ENCODE results near the gene FAM237A. TPM values are rescaled to one million over a fixed set of nuclear protein-coding genes. Genes with fewer than 3 reads are reported as not detected.

The FAM237A gene
- total RNA-seq, 1 experiment from 2014 or later = not detected

- Histone ChIP-seq H3K27ac (no peak overlapping the region), H3K9me3 (replicated peaks) (no peaks in the 10 kb centered on the region), H3K36me3 (no peaks in the 10 kb centered on the region), H3K27me3 (no peaks in the 10 kb centered on the region), H3K4me3 (no peak overlapping the region), H3K4me1 (no peaks in the 10 kb centered on the region)
- no peak for DNase-seq
Measured at GRCh38 chr2:206641226-206641625, 1.1 kb upstream of the FAM237A start.

GRCh38 chr2:206647985-206648384 is 5.7 kb downstream of the FAM237A start:
- H3K27me3 ChIP-seq = no peaks in the 10 kb centered on the region
- no peaks in the 10 kb centered on the region for H3K36me3 ChIP-seq
- H3K9me3 ChIP-seq (replicated peaks) = no peaks in the 10 kb centered on the region
- no peaks in the 10 kb centered on the region for H3K4me1 ChIP-seq
- DNase-seq = no peak
- no peak overlapping the region for H3K27ac ChIP-seq
- H3K4me3 ChIP-seq = no peak overlapping the region

GRCh38 chr2:206657087-206657486 is 14.8 kb downstream of the FAM237A start:
- no peak for DNase-seq
- no peaks in the 10 kb centered on the region for H3K9me3 ChIP-seq (replicated peaks)
- no peaks in the 10 kb centered on the region for H3K36me3 ChIP-seq
- H3K27me3 ChIP-seq = no peaks in the 10 kb centered on the region
- no peak overlapping the region for H3K4me3 ChIP-seq
- no peak overlapping the region for H3K27ac ChIP-seq
- no peaks in the 10 kb centered on the region for H3K4me1 ChIP-seq

- Histone ChIP-seq H3K4me3 (no peak overlapping the region), H3K4me1 (no peaks in the 10 kb centered on the region), H3K27me3 (no peaks in the 10 kb centered on the region), H3K9me3 (replicated peaks) (no peaks in the 10 kb centered on the region), H3K36me3 (no peaks in the 10 kb centered on the region), H3K27ac (no peak overlapping the region)
- DNase-seq = no peak
Measured at GRCh38 chr2:206665251-206665650, 23.0 kb downstream of the FAM237A start.

- no peak for DNase-seq
- Histone ChIP-seq H3K27ac (no peak overlapping the region), H3K27me3 (no peaks in the 10 kb centered on the region), H3K4me3 (no peak overlapping the region), H3K36me3 (no peaks in the 10 kb centered on the region), H3K4me1 (no peaks in the 10 kb centered on the region), H3K9me3 (replicated peaks) (no peaks in the 10 kb centered on the region)
Measured at GRCh38 chr2:206670531-206671319, 28.4 kb downstream of the FAM237A start.

GRCh38 chr2:206683546-206683945 is 41.3 kb downstream of the FAM237A start:
- no peaks in the 10 kb centered on the region for H3K27me3 ChIP-seq
- no peaks in the 10 kb centered on the region for H3K36me3 ChIP-seq
- no peak overlapping the region for H3K4me3 ChIP-seq
- no peak overlapping the region for H3K27ac ChIP-seq
- no peaks in the 10 kb centered on the region for H3K9me3 ChIP-seq (replicated peaks)
- no peak for DNase-seq
- no peaks in the 10 kb centered on the region for H3K4me1 ChIP-seq

- no peak for DNase-seq
- Histone ChIP-seq H3K27ac (no peak overlapping the region), H3K9me3 (replicated peaks) (no peaks in the 10 kb centered on the region), H3K27me3 (no peaks in the 10 kb centered on the region), H3K4me1 (no peaks in the 10 kb centered on the region), H3K4me3 (no peak overlapping the region), H3K36me3 (no peaks in the 10 kb centered on the region)
Measured at GRCh38 chr2:206688453-206688852, 46.2 kb downstream of the FAM237A start.

- no peak overlapping the region for H3K27ac ChIP-seq
- H3K4me1 ChIP-seq = no peaks in the 10 kb centered on the region
- H3K9me3 ChIP-seq (replicated peaks) = no peaks in the 10 kb centered on the region
- no peak for DNase-seq
- no peaks in the 10 kb centered on the region for H3K27me3 ChIP-seq
- H3K36me3 ChIP-seq = no peaks in the 10 kb centered on the region
- H3K4me3 ChIP-seq = no peak overlapping the region
Measured at GRCh38 chr2:206688990-206689389, 46.7 kb downstream of the FAM237A start.

GRCh38 chr2:206692971-206693370 is 50.7 kb downstream of the FAM237A start:
- H3K27ac ChIP-seq = no peak overlapping the region

GRCh38 chr2:206693399-206694137 is 51.3 kb downstream of the FAM237A start:
- Histone ChIP-seq H3K27ac (no peak overlapping the region), H3K4me1 (no peaks in the 10 kb centered on the region), H3K36me3 (no peaks in the 10 kb centered on the region), H3K9me3 (replicated peaks) (no peaks in the 10 kb centered on the region), H3K4me3 (no peak overlapping the region), H3K27me3 (no peaks in the 10 kb centered on the region)
- DNase-seq = peak; percentile 28 to 75

More at GRCh38 chr2:206692971-206693370, 50.7 kb downstream of the FAM237A start:
- Histone ChIP-seq H3K27me3 (no peaks in the 10 kb centered on the region), H3K4me3 (no peak overlapping the region), H3K4me1 (no peaks in the 10 kb centered on the region), H3K9me3 (replicated peaks) (no peaks in the 10 kb centered on the region), H3K36me3 (no peaks in the 10 kb centered on the region)
- DNase-seq = no peak

GRCh38 chr2:206696910-206697309 is 54.6 kb downstream of the FAM237A start:
- Histone ChIP-seq H3K36me3 (no peaks in the 10 kb centered on the region), H3K27ac (no peak overlapping the region), H3K4me3 (no peak overlapping the region), H3K9me3 (replicated peaks) (no peaks in the 10 kb centered on the region), H3K27me3 (no peaks in the 10 kb centered on the region), H3K4me1 (no peaks in the 10 kb centered on the region)
- no peak for DNase-seq

GRCh38 chr2:206698811-206699210 is 56.5 kb downstream of the FAM237A start:
- Histone ChIP-seq H3K27ac (no peak overlapping the region), H3K4me1 (no peaks in the 10 kb centered on the region), H3K27me3 (0 out of 2 replicates have a peak, but pooled peaks cover 3% of the 10 kb centered on the region), H3K9me3 (replicated peaks) (no peaks in the 10 kb centered on the region), H3K4me3 (no peak overlapping the region), H3K36me3 (no peaks in the 10 kb centered on the region)
- DNase-seq = no peak

Other genes with a start within 250 kb of the FAM237A start
- 23.5 and 25.0 TPM in 2 replicates for gene ADAM23, start 199.0 kb upstream of the FAM237A start, total RNA-seq (2014; rRNA removed; shearing (Covaris generic))
- gene DYTN, start 75.9 kb downstream of the FAM237A start, total RNA-seq (2014; rRNA removed; shearing (Covaris generic)) = not detected in 2 replicates
- 0.73 and 1.3 TPM in 2 replicates for gene MDH1B, start 122.8 kb downstream of the FAM237A start, total RNA-seq (2014; rRNA removed; shearing (Covaris generic))
- gene FASTKD2, start 123.1 kb downstream of the FAM237A start, total RNA-seq (2014; rRNA removed; shearing (Covaris generic)) = 49.0 and 49.7 TPM in 2 replicates

Data from SJCRH30 (cell line).